AG04450 (cell line): ENCODE results near the gene ARL15. TPM values are rescaled to one million over a fixed set of nuclear protein-coding genes. Genes with fewer than 3 reads are reported as not detected.

Experiments
- CTCF ChIA-PET: fragments of 300-600, 350-600 bp; formaldehyde crosslinking; extraction: SDS; loops from one replicate; lab custom pipeline; 2022; ENCODE audit warnings: antibody characterized with exemption, inconsistent platforms; lab: Charles Lee
- POLR2A ChIA-PET: fragments of 350-600 bp; formaldehyde crosslinking; extraction: SDS; loops from one replicate; lab custom pipeline; 2021; ENCODE audit warnings: antibody characterized with exemption, inconsistent platforms; lab: Yijun Ruan, JAX
- DNase-seq: peaks from one replicate; pipeline ENCODE4 v3.0.0-alpha.2; 2011; ENCODE audit warnings: low read depth, low spot score
- H3K27ac ChIP-seq: one replicate; pipeline ENCODE4 v1.5.1; 2012; ENCODE audit warnings: low read depth, low read length, control low read depth
- H3K27me3 ChIP-seq: one replicate; pipeline ENCODE4 v1.6.0; 2012; ENCODE audit warnings: low read length; ENCODE audit not compliant: control insufficient read depth, insufficient read depth
- H3K4me3 ChIP-seq: 2 replicates; pipeline ENCODE4 v1.5.1; 2011; ENCODE audit warnings: mild to moderate bottlenecking, low read depth, low read length, control low read depth
- H3K9me3 ChIP-seq: 2 replicates; pipeline ENCODE4 v1.5.1; 2012; ENCODE audit warnings: low read length; ENCODE audit not compliant: control insufficient read depth, insufficient read depth
- CTCF ChIP-seq: IDR thresholded peaks from 2 replicates; pipeline ENCODE4 v1.5.1; 2011; ENCODE audit warnings: low read depth, low read length, control low read depth, inconsistent platforms
- polyA plus RNA-seq: library from polyadenylated mRNA; depleted of rRNA; stranded (reverse); fragments of >200 nt; gene quantifications from 2 replicates; pipeline ENCODE4 v1.2.3, GENCODE V29; 2011

The ARL15 gene
- polyA plus RNA-seq, 1 experiment = 16.0 TPM

GRCh38 chr5:53913941-53914340 lies 396.4 kb downstream of the ARL15 start:
- Histone ChIP-seq H3K9me3 (no peaks in the 10 kb centered on the region), H3K27me3 (no peaks in the 10 kb centered on the region), H3K27ac (no peak overlapping the region), H3K4me3 (no peak overlapping the region)
- POLR2A ChIA-PET = no interaction called here
- TF ChIP-seq CTCF = no peak
- CTCF ChIA-PET = no interaction called here
- no peak for DNase-seq

GRCh38 chr5:53908757-53909156 lies 401.6 kb downstream of the ARL15 start:
- POLR2A ChIA-PET = no interaction called here
- no peak for DNase-seq
- no peaks in the 10 kb centered on the region for H3K9me3 ChIP-seq
- H3K27me3 ChIP-seq = no peaks in the 10 kb centered on the region
- CTCF ChIA-PET = no interaction called here
- no peak overlapping the region for H3K4me3 ChIP-seq
- TF ChIP-seq CTCF = no peak
- no peak overlapping the region for H3K27ac ChIP-seq

- CTCF ChIA-PET = no interaction called here
- no peaks in the 10 kb centered on the region for H3K27me3 ChIP-seq
- H3K9me3 ChIP-seq = no peaks in the 10 kb centered on the region
- no peak overlapping the region for H3K4me3 ChIP-seq
- TF ChIP-seq CTCF = no peak
- no peak for DNase-seq
- POLR2A ChIA-PET = no interaction called here
- no peak overlapping the region for H3K27ac ChIP-seq
These were observed 402.5 kb downstream of the ARL15 start for GRCh38 chr5:53907827-53908226.

- Histone ChIP-seq H3K4me3 (no peak overlapping the region), H3K9me3 (no peaks in the 10 kb centered on the region), H3K27ac (no peak overlapping the region), H3K27me3 (no peaks in the 10 kb centered on the region)
- CTCF ChIA-PET = interaction anchor here (3.8 kb wide), 1 partner anchor 10 kb away, joined by 12 read pairs; no protein-coding TSS in a partner anchor
- DNase-seq = no peak
- no peak for TF ChIP-seq CTCF
- POLR2A ChIA-PET = no interaction called here
These were observed 403.6 kb downstream of the ARL15 start for GRCh38 chr5:53906736-53907135.

GRCh38 chr5:53902296-53902907 lies 408.0 kb downstream of the ARL15 start:
- Histone ChIP-seq H3K9me3 (no peaks in the 10 kb centered on the region), H3K4me3 (no peak overlapping the region), H3K27me3 (no peaks in the 10 kb centered on the region), H3K27ac (no peak overlapping the region)
- POLR2A ChIA-PET = no interaction called here
- no peak for DNase-seq
- CTCF ChIA-PET = no interaction called here
- no peak for TF ChIP-seq CTCF
